Hippocampal formation (tissue), 2 donors: Measurements from ENCODE around the gene PLA1A.

Experiments used
- DNase-seq, 2 donors: peaks; one replicate each; lab custom pipeline; 2025; lab: John Stamatoyannopoulos, UW

Gene PLA1A

GRCh38 chr3:119608405-119609000 lies 10.8 kb downstream of the PLA1A start:
- no peak for DNase-seq

GRCh38 chr3:119609301-119609700 lies 11.6 kb downstream of the PLA1A start:
- DNase-seq = no peak

- no peak for DNase-seq
Measured at GRCh38 chr3:119611664-119612063, 14.0 kb downstream of the PLA1A start.

GRCh38 chr3:119613201-119613600 lies 15.5 kb downstream of the PLA1A start:
- no peak for DNase-seq

GRCh38 chr3:119613872-119614271 lies 16.2 kb downstream of the PLA1A start:
- DNase-seq = no peak

GRCh38 chr3:119616056-119616455 lies 18.4 kb downstream of the PLA1A start:
- DNase-seq = no peak

GRCh38 chr3:119619094-119619493 lies 21.4 kb downstream of the PLA1A start:
- DNase-seq = no peak

GRCh38 chr3:119620899-119621298 lies 23.2 kb downstream of the PLA1A start:
- no peak for DNase-seq

GRCh38 chr3:119624002-119624720 lies 26.5 kb downstream of the PLA1A start:
- no peak for DNase-seq

GRCh38 chr3:119625451-119626153 lies 27.9 kb downstream of the PLA1A start:
- DNase-seq = no peak

GRCh38 chr3:119626196-119626595 lies 28.5 kb downstream of the PLA1A start:
- no peak for DNase-seq

GRCh38 chr3:119627461-119627860 lies 29.8 kb downstream of the PLA1A start:
- DNase-seq = no peak

- DNase-seq = no peak
Measured at GRCh38 chr3:119628390-119628789, 30.7 kb downstream of the PLA1A start.

GRCh38 chr3:119628816-119629445 lies 31.2 kb downstream of the PLA1A start:
- DNase-seq = no peak

- DNase-seq = no peak
Measured at GRCh38 chr3:119630128-119630879, 32.6 kb downstream of the PLA1A start.

GRCh38 chr3:119630880-119631329 lies 33.2 kb downstream of the PLA1A start:
- no peak for DNase-seq

GRCh38 chr3:119631516-119631915 lies 33.8 kb downstream of the PLA1A start:
- DNase-seq = no peak

- DNase-seq = no peak
Measured at GRCh38 chr3:119632216-119632615, 34.5 kb downstream of the PLA1A start.

GRCh38 chr3:119632829-119633228 lies 35.1 kb downstream of the PLA1A start:
- no peak for DNase-seq

GRCh38 chr3:119635719-119636118 lies 38.0 kb downstream of the PLA1A start:
- DNase-seq = no peak

GRCh38 chr3:119636249-119636648 lies 38.6 kb downstream of the PLA1A start:
- no peak for DNase-seq
